Endothelial cell of umbilical vein (primary cell): ENCODE results near the gene FAM98B. TPM values are rescaled to one million over a fixed set of nuclear protein-coding genes. Genes with fewer than 3 reads are reported as not detected.

Experiments
- BruUV-seq: library from RNA; stranded (reverse); fragments of 400-500 nt; replicated peaks from 2 replicates; lab custom pipeline; 2021; lab: Mats Ljungman, UMichigan
- CTCF ChIA-PET: fragments of 300-600, 350-600 bp; sonication (Branson Sonifier 250); formaldehyde crosslinking; loops from one replicate; lab custom pipeline; 2021; ENCODE audit warnings: antibody characterized with exemption, inconsistent platforms; lab: Charles Lee
- POLR2A ChIA-PET: fragments of 300-600, 350-600 bp; sonication (Branson Sonifier 250); formaldehyde crosslinking; loops from one replicate; lab custom pipeline; 2021; ENCODE audit warnings: antibody characterized with exemption, inconsistent platforms; lab: Charles Lee
- DNase-seq: peaks from one replicate; pipeline ENCODE4 v3.0.0-alpha.2; 2011; ENCODE audit warnings: low read depth, low spot score
- FAIRE-seq: peaks from 2 replicates; lab custom pipeline; 2011; peaks lifted over from hg19 to GRCh38; lab: Jason Lieb, UNC
- H2AFZ ChIP-seq: 2 replicates; pipeline ENCODE4 v1.6.0; 2012; ENCODE audit warnings: low read depth, low read length, control low read depth, inconsistent platforms
- H3K27ac ChIP-seq: 2 replicates; pipeline ENCODE4 v1.5.1; 2011; ENCODE audit warnings: low read depth, mild to moderate bottlenecking, control low read depth, low read length, moderate library complexity; ENCODE audit not compliant: insufficient read depth
- H3K27me3 ChIP-seq, 2 experiments: 2 replicates each; pipeline versions ENCODE4 v1.6.0 to v1.6.1; 2011; ENCODE audit warnings: low read length in 2 of 2, mixed read lengths in 1 of 2; ENCODE audit not compliant: control insufficient read depth in 2 of 2, insufficient read depth in 2 of 2
- H3K36me3 ChIP-seq, 2 experiments: 2 replicates in 1 of 2; 3 replicates in 1 of 2; pipeline ENCODE4 v1.5.1; 2011; ENCODE audit warnings: low read length in 2 of 2, mild to moderate bottlenecking in 1 of 2, moderate library complexity in 1 of 2; ENCODE audit not compliant: control insufficient read depth in 2 of 2, insufficient read depth in 2 of 2; ENCODE audit errors: extremely low read depth in 1 of 2
- H3K4me1 ChIP-seq: 3 replicates; pipeline ENCODE4 v1.5.1; 2011; ENCODE audit warnings: mild to moderate bottlenecking, low read length; ENCODE audit not compliant: control insufficient read depth, insufficient read depth; ENCODE audit errors: extremely low read depth
- H3K4me2 ChIP-seq: 2 replicates; pipeline ENCODE4 v1.6.1; 2011; ENCODE audit warnings: low read length, control low read depth, mixed read lengths; ENCODE audit not compliant: insufficient read depth
- H3K4me3 ChIP-seq, 3 experiments: fragments of 200-600 bp in 1 of 3; sonication (generic), shearing (Covaris generic) in 1 of 3; replicated peaks in 1 of 3; 2 replicates each; pipeline ENCODE4 v1.5.1; 2011 to 2016; ENCODE audit warnings: control low read depth in 3 of 3, low read length in 3 of 3, mild to moderate bottlenecking in 2 of 3, inconsistent platforms in 1 of 3, low read depth in 1 of 3, moderate library complexity in 1 of 3; ENCODE audit not compliant: insufficient read depth in 1 of 3
- H3K79me2 ChIP-seq: 2 replicates; pipeline ENCODE4 v1.6.0; 2012; ENCODE audit warnings: low read length, inconsistent platforms; ENCODE audit not compliant: control insufficient read depth, insufficient read depth
- H3K9ac ChIP-seq: replicated peaks from 2 replicates; pipeline ENCODE3; 2011; ENCODE audit warnings: low read length, control low read depth; ENCODE audit not compliant: insufficient read depth; ENCODE audit errors: extremely low read depth
- H3K9me1 ChIP-seq: replicated peaks from 3 replicates; pipeline ENCODE4 v1.6.0; 2011; ENCODE audit warnings: mild to moderate bottlenecking, low read length; ENCODE audit not compliant: control insufficient read depth, insufficient read depth; ENCODE audit errors: extremely low read depth
- H3K9me3 ChIP-seq: replicated peaks from 2 replicates; pipeline ENCODE4 v1.5.1; 2012; ENCODE audit warnings: low read length, inconsistent platforms; ENCODE audit not compliant: control insufficient read depth, insufficient read depth
- H4K20me1 ChIP-seq: replicated peaks from 2 replicates; pipeline ENCODE3; 2011; ENCODE audit warnings: mild to moderate bottlenecking, low read length; ENCODE audit not compliant: control insufficient read depth, insufficient read depth; ENCODE audit errors: extremely low read depth
- EZH2 ChIP-seq: IDR thresholded peaks from 2 replicates; pipeline ENCODE4 v1.6.1; 2012; ENCODE audit warnings: borderline replicate concordance, low read depth, mild to moderate bottlenecking, moderate library complexity, low read length, inconsistent platforms; ENCODE audit not compliant: severe bottlenecking
- FOS ChIP-seq: IDR thresholded peaks from 2 replicates; pipeline ENCODE4 v1.6.1; 2011; ENCODE audit warnings: mild to moderate bottlenecking, low read length, moderate library complexity, borderline replicate concordance; ENCODE audit not compliant: insufficient read depth
- GATA2 ChIP-seq: IDR thresholded peaks from 2 replicates; pipeline ENCODE4 v1.7.0; 2011; ENCODE audit warnings: low read depth, mild to moderate bottlenecking, moderate library complexity, mixed read lengths, low read length; ENCODE audit not compliant: insufficient read length, insufficient read depth
- JUN ChIP-seq: IDR thresholded peaks from 2 replicates; pipeline ENCODE4 v1.6.1; 2011; ENCODE audit warnings: borderline replicate concordance, low read depth; ENCODE audit not compliant: insufficient read length, insufficient read depth
- MAX ChIP-seq: IDR thresholded peaks from 2 replicates; pipeline ENCODE4 v1.6.1; 2011; ENCODE audit not compliant: insufficient read depth, insufficient read length
- MYC ChIP-seq: IDR thresholded peaks from one replicate; pipeline ENCODE4 v1.6.1; 2011; ENCODE audit warnings: mild to moderate bottlenecking, low read depth, low read length
- POLR2A ChIP-seq: IDR thresholded peaks from 2 replicates; pipeline ENCODE4 v1.6.1; 2012; ENCODE audit warnings: low read depth, mild to moderate bottlenecking, control low read depth, low read length
- POLR2AphosphoS5 ChIP-seq: IDR thresholded peaks from 2 replicates; pipeline ENCODE4 v1.6.1; 2012; ENCODE audit warnings: low read depth, mild to moderate bottlenecking, control low read depth, low read length, moderate library complexity; ENCODE audit not compliant: insufficient read depth
- dilution Hi-C: fragments of 300-500 bp; cut with MboI; formaldehyde crosslinking; loops from one replicate; pipeline ENCODE4 v1.15.0; 2019; ENCODE audit warnings: low sequenced_read_pairs; ENCODE audit not compliant: extremely low pct_ligation_motif_present
- intact Hi-C: fragments of 100-400 bp; cut with micrococcal nuclease; formaldehyde crosslinking; loops from one replicate; pipeline ENCODE4 v1.10.0; 2022
- polyA plus RNA-seq, 4 experiments: library from polyadenylated mRNA; depleted of rRNA in 3 of 4; stranded (reverse) in 3 of 4; unstranded in 1 of 4; fragments of >200 nt; gene quantifications; 2 replicates each; pipeline versions ENCODE4 v1.2.1 to v1.2.3, GENCODE V29; 2011 to 2012; ENCODE audit warnings: missing spikeins in 1 of 4
- total RNA-seq: library from RNA; stranded (reverse); gene quantifications from 2 replicates; pipeline ENCODE4 v1.2.3, GENCODE V29; 2021
- TF ChIP-seq, protein P1 (sequence below), 2 donors: IDR thresholded peaks; 1 replicate in 1 of 2; 2 replicates in 1 of 2; pipeline ENCODE4 v1.5.1; 2011; ENCODE audit warnings: low read length in 2 of 2, mild to moderate bottlenecking in 2 of 2, moderate library complexity in 2 of 2, control low read depth in 1 of 2, inconsistent platforms in 1 of 2, low read depth in 1 of 2; ENCODE audit not compliant: insufficient read depth in 1 of 2; ENCODE audit errors: extremely low read depth in 1 of 2

FAM98B gene
- total and polyA plus RNA-seq, 2 donors (not counting 3 experiments of a cell fraction or from before 2014, with no cell fraction given): 4.2 to 22.3 TPM

- ChIA-PET POLR2A (no interaction called here), CTCF (interaction anchor here (0.7 to 2.5 kb wide), 13 partner anchors 9 to 458 kb away, joined by 3 to 26 read pairs (median 8); no protein-coding TSS in a partner anchor)
- DNase-seq (no peak), FAIRE-seq (no peak)
- TF ChIP-seq MYC: no peak
- no peak for TF ChIP-seq JUN
- no peak for TF ChIP-seq MAX
- TF ChIP-seq EZH2: no peak
- TF ChIP-seq GATA2: no peak
- TF ChIP-seq POLR2AphosphoS5: no peak
- TF ChIP-seq, protein P1, sequence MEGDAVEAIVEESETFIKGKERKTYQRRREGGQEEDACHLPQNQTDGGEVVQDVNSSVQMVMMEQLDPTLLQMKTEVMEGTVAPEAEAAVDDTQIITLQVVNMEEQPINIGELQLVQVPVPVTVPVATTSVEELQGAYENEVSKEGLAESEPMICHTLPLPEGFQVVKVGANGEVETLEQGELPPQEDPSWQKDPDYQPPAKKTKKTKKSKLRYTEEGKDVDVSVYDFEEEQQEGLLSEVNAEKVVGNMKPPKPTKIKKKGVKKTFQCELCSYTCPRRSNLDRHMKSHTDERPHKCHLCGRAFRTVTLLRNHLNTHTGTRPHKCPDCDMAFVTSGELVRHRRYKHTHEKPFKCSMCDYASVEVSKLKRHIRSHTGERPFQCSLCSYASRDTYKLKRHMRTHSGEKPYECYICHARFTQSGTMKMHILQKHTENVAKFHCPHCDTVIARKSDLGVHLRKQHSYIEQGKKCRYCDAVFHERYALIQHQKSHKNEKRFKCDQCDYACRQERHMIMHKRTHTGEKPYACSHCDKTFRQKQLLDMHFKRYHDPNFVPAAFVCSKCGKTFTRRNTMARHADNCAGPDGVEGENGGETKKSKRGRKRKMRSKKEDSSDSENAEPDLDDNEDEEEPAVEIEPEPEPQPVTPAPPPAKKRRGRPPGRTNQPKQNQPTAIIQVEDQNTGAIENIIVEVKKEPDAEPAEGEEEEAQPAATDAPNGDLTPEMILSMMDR (IDR thresholded peaks at IDR 0.05; ENCODE audit: extremely low read depth in 1 of 2, insufficient read depth in 1 of 2, low read depth in 1 of 2, low read length in 2 of 2): no peak
- TF ChIP-seq FOS: no peak
- TF ChIP-seq POLR2A: no peak
- intact Hi-C loops (no loop called here), dilution Hi-C loops (no loop called here)
- Histone ChIP-seq H3K79me2 (peaks cover 54% of the 10 kb centered on the region), H3K9me3 (no peaks in the 10 kb centered on the region), H3K4me2 (peak overlapping the region; percentile 98), H3K9me1 (no peaks in the 10 kb centered on the region), H2AFZ (peak overlapping the region; percentile 95), H3K27me3 (peaks cover 0 to 13% of the 10 kb centered on the region in 2 experiments), H3K9ac (peak overlapping the region; percentile 91), H3K4me1 (peaks cover 9% of the 10 kb centered on the region), H3K27ac (peak overlapping the region; percentile 75), H4K20me1 (no peaks in the 10 kb centered on the region), H3K4me3 (peak overlapping the region; percentile 54 to 96 (median 83)), H3K36me3 (no peaks in the 10 kb centered on the region)
- no TSS peak for BruUV-seq
Observed at GRCh38 chr15:38454696-38455090, 766 bp downstream of the FAM98B start.
